DOHH2 (cell line): ENCODE measurements around the gene OR2G2.

Source experiments
- H3F3A ChIP-seq: fragments of 200-600 bp; sonication (generic), shearing (Covaris generic); 2 replicates; pipeline ENCODE4 v1.6.0; 2016; ENCODE audit warnings: antibody characterized with exemption, mild to moderate bottlenecking; ENCODE audit not compliant: control insufficient read depth, insufficient read depth
- H3K27ac ChIP-seq: fragments of 200-600 bp; sonication (generic); 2 replicates; pipeline ENCODE4 v1.5.1; 2014; ENCODE audit warnings: low read depth, mild to moderate bottlenecking, low read length, moderate library complexity
- H3K27me3 ChIP-seq: fragments of 200-600 bp; sonication (generic); 2 replicates; pipeline ENCODE4 v1.6.1; 2014; ENCODE audit warnings: mild to moderate bottlenecking, low read length, mixed read lengths; ENCODE audit not compliant: control insufficient read depth
- H3K36me3 ChIP-seq: fragments of 200-600 bp; sonication (generic); 2 replicates; pipeline ENCODE4 v1.6.1; 2014; ENCODE audit warnings: mild to moderate bottlenecking, low read length, moderate library complexity, mixed read lengths; ENCODE audit not compliant: control insufficient read depth
- H3K4me1 ChIP-seq: fragments of 200-600 bp; sonication (generic); 2 replicates; pipeline ENCODE4 v1.6.1; 2014; ENCODE audit warnings: mild to moderate bottlenecking, low read length, mixed read lengths; ENCODE audit not compliant: control insufficient read depth
- H3K4me2 ChIP-seq: fragments of 200-600 bp; sonication (generic); 2 replicates; pipeline ENCODE4 v1.6.0; 2014; ENCODE audit warnings: mild to moderate bottlenecking, low read length, moderate library complexity
- H3K4me3 ChIP-seq: fragments of 200-600 bp; sonication (generic); 2 replicates; pipeline ENCODE4 v1.5.1; 2014; ENCODE audit warnings: mild to moderate bottlenecking, low read length, mixed read lengths
- H3K79me2 ChIP-seq: fragments of 200-600 bp; sonication (generic); 2 replicates; pipeline ENCODE4 v1.6.1; 2014; ENCODE audit warnings: mild to moderate bottlenecking, low read length, mixed read lengths; ENCODE audit not compliant: control insufficient read depth
- H3K9me2 ChIP-seq: fragments of 200-600 bp; sonication (generic); replicated peaks from 2 replicates; pipeline ENCODE4 v1.6.1; 2014; ENCODE audit warnings: mild to moderate bottlenecking, low read length, mixed read lengths; ENCODE audit not compliant: control insufficient read depth
- H3K9me3 ChIP-seq: fragments of 200-600 bp; sonication (generic); 2 replicates; pipeline ENCODE4 v1.6.1; 2014; ENCODE audit warnings: antibody characterized with exemption, low read length, mixed read lengths; ENCODE audit not compliant: control insufficient read depth, insufficient read depth
- H4K20me1 ChIP-seq: fragments of 200-600 bp; sonication (generic); 2 replicates; pipeline ENCODE4 v1.6.0; 2014; ENCODE audit warnings: low read depth, mild to moderate bottlenecking, antibody characterized with exemption, low read length, moderate library complexity; ENCODE audit not compliant: control insufficient read depth, insufficient read depth
- CTCF ChIP-seq: fragments of 200-600 bp; sonication (generic); IDR thresholded peaks from one replicate; pipeline ENCODE4 v1.5.1; 2014; ENCODE audit warnings: antibody characterized with exemption, mild to moderate bottlenecking, low read depth, low read length; ENCODE audit not compliant: poor library complexity, severe bottlenecking
- EZH2phosphoT487 ChIP-seq: fragments of 200-600 bp; sonication (generic); IDR thresholded peaks from 2 replicates; pipeline ENCODE4 v1.6.1; 2017; ENCODE audit warnings: borderline replicate concordance, mild to moderate bottlenecking, antibody characterized with exemption, low read length, moderate library complexity, mixed read lengths

OR2G2 gene

GRCh38 chr1:247551721-247552120 is 36.4 kb upstream of the OR2G2 start:
- H3K4me3 ChIP-seq, result no peak overlapping the region
- no peak for TF ChIP-seq CTCF
- TF ChIP-seq EZH2phosphoT487, result no peak
- no peaks in the 10 kb centered on the region for H3F3A ChIP-seq
- H3K79me2 ChIP-seq, result no peaks in the 10 kb centered on the region
- H3K36me3 ChIP-seq, result no peaks in the 10 kb centered on the region
- no peaks in the 10 kb centered on the region for H3K9me2 ChIP-seq
- no peaks in the 10 kb centered on the region for H3K27me3 ChIP-seq
- H4K20me1 ChIP-seq, result no peaks in the 10 kb centered on the region
- no peak overlapping the region for H3K27ac ChIP-seq
- no peaks in the 10 kb centered on the region for H3K4me1 ChIP-seq
- H3K4me2 ChIP-seq, result no peak overlapping the region
- no peaks in the 10 kb centered on the region for H3K9me3 ChIP-seq

DNA sequence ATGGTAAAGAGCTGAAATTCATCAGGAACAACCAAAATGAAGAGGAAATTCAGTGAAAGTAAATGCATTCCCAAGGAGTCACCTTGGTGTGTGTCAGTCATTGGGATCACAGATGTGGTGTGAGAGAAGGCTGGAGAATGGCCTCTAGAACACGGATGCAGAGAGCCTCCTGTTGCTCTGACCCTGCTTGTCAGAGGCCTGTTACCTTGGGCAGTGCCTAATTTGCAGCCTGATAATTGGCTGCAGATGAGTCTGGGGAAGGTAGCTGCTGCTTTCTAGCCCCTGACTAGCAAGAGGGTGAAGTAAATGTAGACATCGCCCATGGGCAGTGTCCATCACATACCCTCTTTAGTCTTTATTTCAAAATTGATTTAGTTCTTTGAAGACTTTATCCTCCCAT is 35.9 kb upstream of the OR2G2 start:
- no peaks in the 10 kb centered on the region for H3K27me3 ChIP-seq
- H3K4me2 ChIP-seq, result no peak overlapping the region
- H3K4me1 ChIP-seq, result no peaks in the 10 kb centered on the region
- H3K79me2 ChIP-seq, result no peaks in the 10 kb centered on the region
- TF ChIP-seq EZH2phosphoT487, result no peak
- TF ChIP-seq CTCF, result no peak
- H3K36me3 ChIP-seq, result no peaks in the 10 kb centered on the region
- no peaks in the 10 kb centered on the region for H3K9me3 ChIP-seq
- no peaks in the 10 kb centered on the region for H4K20me1 ChIP-seq
- no peaks in the 10 kb centered on the region for H3K9me2 ChIP-seq
- H3K27ac ChIP-seq, result no peak overlapping the region
- no peaks in the 10 kb centered on the region for H3F3A ChIP-seq
- H3K4me3 ChIP-seq, result no peak overlapping the region

DNA sequence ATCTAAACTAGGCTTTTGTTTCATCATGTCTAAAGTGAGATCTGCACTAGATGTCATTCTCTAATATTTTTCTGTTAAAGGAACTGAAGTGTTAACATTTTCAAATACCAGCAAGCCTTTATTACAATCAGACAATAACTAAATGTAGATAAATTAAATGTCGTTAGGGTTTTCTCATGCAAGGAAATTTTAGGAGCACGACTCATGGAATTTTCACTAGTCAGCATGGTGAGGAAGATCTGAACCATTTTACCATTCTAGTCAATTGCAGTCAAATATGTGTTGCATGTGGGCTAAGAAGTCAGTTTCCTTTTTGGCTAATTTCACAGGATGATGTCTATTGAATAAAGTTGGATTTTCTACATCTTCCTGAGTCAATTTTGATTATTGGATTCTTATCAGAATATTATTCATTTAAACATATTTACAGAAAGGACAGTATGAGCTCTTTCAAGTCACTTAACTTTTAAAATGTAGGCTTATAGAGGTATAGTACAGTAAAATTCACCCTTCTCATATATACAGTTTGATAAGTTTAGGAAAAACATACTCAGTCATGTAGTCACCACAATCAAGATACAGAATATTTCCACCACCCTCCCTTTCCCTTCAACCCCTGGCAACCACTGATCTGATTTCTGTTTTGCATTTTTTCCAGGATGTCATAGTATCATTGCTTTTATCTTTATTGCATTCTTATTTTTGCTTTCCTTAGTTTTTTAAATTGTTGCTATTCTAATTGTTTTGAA is 30.1 kb upstream of the OR2G2 start:
- Histone ChIP-seq H3F3A (no peaks in the 10 kb centered on the region), H3K4me2 (no peak overlapping the region), H3K79me2 (no peaks in the 10 kb centered on the region), H3K36me3 (no peaks in the 10 kb centered on the region), H4K20me1 (no peaks in the 10 kb centered on the region), H3K4me1 (no peaks in the 10 kb centered on the region), H3K27ac (no peak overlapping the region), H3K9me3 (no peaks in the 10 kb centered on the region), H3K27me3 (no peaks in the 10 kb centered on the region), H3K4me3 (no peak overlapping the region), H3K9me2 (no peaks in the 10 kb centered on the region)
- TF ChIP-seq CTCF (no peak), EZH2phosphoT487 (no peak)
